ENCODE measurements around the gene SKI. TPM values are rescaled to one million over a fixed set of nuclear protein-coding genes. Genes with fewer than 3 reads are reported as not detected.
"Not testable (repeated sequence)": the region's sequence is repeated elsewhere in the genome, so short reads cannot be mapped to it uniquely, and the experiment has no call there.

The SKI gene
- total RNA-seq, 2 experiments from 2014 or later = 29.9 to 30.2 TPM

- ChIA-PET CTCF (no interaction called here), POLR2A (no interaction called here)
Measured at GRCh38 chr1:2248854-2249558, 20.9 kb downstream of the SKI start.

DNA sequence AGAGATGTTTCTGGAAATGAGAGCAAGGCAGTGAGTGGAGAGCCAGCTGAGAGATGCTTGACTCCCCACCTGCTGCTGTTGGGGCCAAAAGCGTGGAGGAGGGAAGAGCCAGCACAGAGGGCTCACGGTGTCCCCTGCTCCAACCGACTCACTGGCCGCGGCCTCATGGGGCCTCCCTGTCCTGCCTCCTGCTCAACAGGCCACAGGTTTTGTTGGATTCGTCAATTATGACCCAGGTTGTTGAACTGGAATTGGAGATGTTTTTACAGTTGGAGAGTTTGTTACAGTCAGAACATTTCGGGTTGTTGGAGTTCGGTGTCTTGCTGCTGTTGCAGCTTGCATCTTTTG, 21.4 kb downstream of the SKI start:
- CTCF ChIA-PET = no interaction called here

DNA sequence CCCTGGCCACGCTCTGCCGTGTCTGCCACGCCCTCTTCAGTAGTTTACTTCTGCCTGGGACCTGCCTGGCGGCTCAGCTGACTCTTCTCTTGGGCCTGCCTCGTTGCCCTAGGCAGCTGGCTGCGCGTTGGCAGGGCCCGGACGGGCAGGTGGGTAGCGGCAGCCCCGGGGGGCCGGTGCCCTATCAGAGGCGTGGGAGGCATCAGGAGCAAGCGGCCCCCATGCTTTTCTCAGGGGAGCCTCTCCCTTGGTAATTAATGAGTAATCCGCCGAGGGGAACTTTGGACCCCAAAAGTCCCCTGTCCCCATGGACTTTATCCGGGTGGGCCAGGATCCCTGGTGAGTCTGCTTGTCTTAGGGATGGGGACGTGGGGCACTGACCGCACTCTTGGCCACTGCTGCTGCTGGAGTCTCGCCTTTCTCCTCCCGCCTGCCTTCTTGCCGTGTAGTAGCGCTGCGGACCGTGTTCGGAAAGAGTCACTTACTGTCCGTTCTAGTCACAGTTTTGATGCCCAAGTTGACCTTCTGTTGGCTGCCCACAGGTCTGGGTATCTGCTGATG, 22.7 kb downstream of the SKI start:
- CTCF ChIA-PET = no interaction called here
- POLR2A ChIA-PET = no interaction called here

More for the DNA sequence above, 21.4 kb downstream of the SKI start:
- POLR2A ChIA-PET = no interaction called here

GRCh38 chr1:2251363-2251762, 23.2 kb downstream of the SKI start:
- POLR2A ChIA-PET = no interaction called here
- CTCF ChIA-PET = interaction anchor here (1.5 kb wide), 1 partner anchor 130 kb away, joined by 3 read pairs; no protein-coding TSS in a partner anchor

DNA sequence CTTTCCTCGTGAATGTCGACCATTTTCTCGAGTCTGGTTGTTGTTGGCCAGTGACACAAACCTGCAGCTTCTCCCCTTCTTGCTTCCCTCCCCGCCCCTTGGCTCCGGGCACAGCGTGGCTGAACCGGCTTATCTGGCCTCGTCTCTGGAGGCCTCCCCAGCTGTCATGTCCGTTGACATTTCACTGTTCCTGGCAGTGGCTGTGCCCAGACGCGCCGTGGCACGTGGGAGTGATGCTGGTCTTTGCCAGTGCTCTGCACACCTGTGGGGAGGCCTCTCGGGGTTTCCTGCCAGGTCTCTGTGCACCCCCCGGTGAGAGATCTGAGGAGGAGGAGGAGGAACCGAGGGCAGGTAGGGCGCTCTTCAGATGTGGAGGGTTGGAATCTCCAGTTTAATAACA, 23.7 kb downstream of the SKI start:
- ChIA-PET CTCF (interaction anchor here (1.0 to 1.5 kb wide), 2 partner anchors 14 to 130 kb away, joined by 3 read pairs; no protein-coding TSS in a partner anchor), POLR2A (no interaction called here)

DNA sequence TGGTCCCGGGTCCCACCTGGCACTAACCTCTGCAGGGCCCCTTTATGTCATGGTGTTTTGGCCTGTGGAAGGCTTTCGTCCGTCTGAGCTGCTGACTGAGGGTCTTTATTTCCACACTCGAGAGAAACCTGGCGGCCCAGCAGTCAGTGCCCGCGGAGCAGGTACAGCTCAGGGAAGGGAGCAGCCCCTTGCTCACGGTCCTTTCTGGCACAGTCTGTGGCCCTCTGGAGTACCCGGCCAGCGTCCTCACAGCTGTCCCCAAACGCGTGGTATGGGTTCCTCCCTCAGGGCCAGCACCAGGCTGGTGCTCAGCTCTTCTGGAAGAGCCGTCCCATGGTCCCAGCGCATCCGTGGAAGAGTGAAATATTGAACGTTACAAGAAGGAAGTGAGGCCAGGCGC, 24.3 kb downstream of the SKI start:
- ChIA-PET POLR2A (no interaction called here), CTCF (interaction anchor here (1.0 to 1.5 kb wide), 2 partner anchors 15 to 129 kb away, joined by 3 read pairs; no protein-coding TSS in a partner anchor)

DNA sequence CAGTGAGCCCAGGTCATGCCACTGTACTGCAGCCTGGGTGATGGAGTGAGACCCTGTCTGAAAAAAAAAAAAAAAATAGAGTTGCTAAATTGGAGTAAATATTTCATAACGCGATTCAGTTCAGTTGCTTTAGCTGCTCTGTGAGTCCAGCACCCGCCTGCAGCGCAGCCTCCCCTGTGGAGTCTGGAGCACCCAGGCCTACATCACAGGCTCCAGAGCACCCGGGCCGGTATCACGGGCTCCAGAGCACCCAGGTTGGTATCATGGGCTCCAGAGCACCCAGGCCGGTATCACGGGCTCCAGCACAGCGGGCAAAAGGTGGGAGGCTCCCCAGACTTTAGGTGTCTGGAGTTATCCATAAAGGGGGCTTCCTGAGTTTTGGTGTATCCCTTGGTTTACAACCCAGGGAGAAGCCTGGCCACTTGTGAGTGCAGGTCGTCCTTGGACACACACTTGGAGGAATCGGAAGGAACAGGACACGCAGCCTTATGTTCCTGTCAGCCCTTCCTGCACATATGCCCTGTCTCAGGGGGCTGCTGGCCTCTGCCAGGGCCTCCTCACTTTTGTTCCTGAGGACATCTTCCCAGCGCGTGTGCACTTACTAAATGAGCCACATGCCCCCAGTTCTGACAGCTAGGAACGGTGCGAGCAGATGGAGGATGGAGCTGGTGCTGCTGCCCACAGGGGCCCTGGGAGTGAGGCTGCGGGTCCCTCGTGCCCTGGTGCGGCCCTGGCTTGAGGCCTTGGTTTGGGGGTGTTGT, 25.1 kb downstream of the SKI start:
- ChIA-PET CTCF (interaction anchor here (1.0 to 1.5 kb wide), 3 partner anchors 16 to 128 kb away, joined by 3 read pairs; no protein-coding TSS in a partner anchor), POLR2A (no interaction called here)

GRCh38 chr1:2253797-2254480, 25.8 kb downstream of the SKI start:
- POLR2A ChIA-PET = no interaction called here
- CTCF ChIA-PET = interaction anchor here (1.5 to 2.4 kb wide), 2 partner anchors 21 to 59 kb away, joined by 3 to 8 read pairs; no protein-coding TSS in a partner anchor

- ChIA-PET POLR2A (interaction anchor here (1.5 to 2.0 kb wide), 3 partner anchors 26 to 136 kb away, joined by 3 to 8 read pairs (median 4); partner anchors contain the start of genes MORN1 and RER1), CTCF (interaction anchor here (0.9 to 2.4 kb wide), 6 partner anchors 14 to 60 kb away, joined by 3 to 9 read pairs (median 5); partner anchors contain the start of gene FAAP20)
Measured at GRCh38 chr1:2255047-2255419, 26.9 kb downstream of the SKI start.

DNA sequence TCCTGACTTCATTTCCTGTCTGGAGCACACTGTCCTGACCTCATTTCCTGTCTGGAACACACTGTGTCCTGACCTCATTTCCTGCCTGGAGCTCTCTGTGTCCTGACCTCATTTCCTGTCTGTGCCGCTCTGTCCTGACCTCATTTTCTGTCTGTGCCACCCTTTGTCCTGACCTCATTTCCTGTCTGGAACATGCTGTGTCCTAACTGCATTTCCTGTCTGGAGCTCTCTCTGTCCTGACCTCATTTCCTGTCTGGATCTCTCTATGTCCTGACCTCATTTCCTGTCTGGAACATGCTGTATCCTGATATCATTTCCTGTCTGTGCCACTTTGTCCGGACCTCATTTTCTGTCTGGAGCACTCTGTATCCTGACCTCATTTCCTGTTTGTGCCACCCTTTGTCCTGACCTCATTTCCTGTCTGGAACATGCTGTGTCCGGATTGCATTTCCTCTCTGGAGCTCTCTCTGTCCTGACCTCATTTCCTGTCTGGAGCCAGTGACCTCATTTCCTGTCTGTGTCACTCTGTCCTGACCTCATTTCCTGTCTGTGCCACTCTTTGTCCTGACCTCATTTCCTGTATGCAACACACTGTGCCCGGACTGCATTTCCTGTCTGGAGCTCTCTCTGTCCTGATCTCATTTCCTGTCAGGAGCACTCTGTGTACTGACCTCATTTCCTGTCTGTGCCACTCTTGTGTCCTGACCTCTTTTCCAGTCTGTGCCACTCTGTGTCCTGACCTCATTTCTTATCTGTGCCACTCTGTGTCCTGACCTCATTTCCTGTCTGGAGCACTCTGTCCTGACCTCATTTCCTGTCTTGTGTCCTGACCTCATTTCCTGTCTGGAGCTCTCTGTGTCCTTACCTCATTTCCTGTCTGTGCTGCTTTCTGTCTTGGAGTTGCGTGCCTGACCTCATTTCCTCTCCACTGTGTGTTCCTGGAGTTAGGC, 27.6 kb downstream of the SKI start:
- CTCF ChIA-PET = interaction anchor here (0.9 to 2.4 kb wide), 9 partner anchors 15 to 206 kb away, joined by 3 to 9 read pairs (median 3); partner anchors contain the start of genes FAAP20 and PRKCZ
- POLR2A ChIA-PET = interaction anchor here (0.6 to 2.0 kb wide), 8 partner anchors 21 to 330 kb away, joined by 3 to 8 read pairs (median 4); partner anchors contain the start of genes MORN1 and RER1

- CTCF ChIA-PET = interaction anchor here (1.1 to 2.4 kb wide), 6 partner anchors 23 to 207 kb away, joined by 3 to 9 read pairs (median 6); partner anchors contain the start of genes FAAP20 and PRKCZ
- POLR2A ChIA-PET = interaction anchor here (0.8 to 2.0 kb wide), 7 partner anchors 21 to 135 kb away, joined by 3 to 8 read pairs (median 4); partner anchors contain the start of genes MORN1 and RER1
Measured at GRCh38 chr1:2256435-2257244, 28.5 kb downstream of the SKI start.

GRCh38 chr1:2257245-2257627, 29.1 kb downstream of the SKI start:
- ChIA-PET POLR2A (no interaction called here), CTCF (interaction anchor here (1.6 kb wide), 1 partner anchor 207 kb away, joined by 3 read pairs; the partner anchor contains the start of gene PRKCZ)

DNA sequence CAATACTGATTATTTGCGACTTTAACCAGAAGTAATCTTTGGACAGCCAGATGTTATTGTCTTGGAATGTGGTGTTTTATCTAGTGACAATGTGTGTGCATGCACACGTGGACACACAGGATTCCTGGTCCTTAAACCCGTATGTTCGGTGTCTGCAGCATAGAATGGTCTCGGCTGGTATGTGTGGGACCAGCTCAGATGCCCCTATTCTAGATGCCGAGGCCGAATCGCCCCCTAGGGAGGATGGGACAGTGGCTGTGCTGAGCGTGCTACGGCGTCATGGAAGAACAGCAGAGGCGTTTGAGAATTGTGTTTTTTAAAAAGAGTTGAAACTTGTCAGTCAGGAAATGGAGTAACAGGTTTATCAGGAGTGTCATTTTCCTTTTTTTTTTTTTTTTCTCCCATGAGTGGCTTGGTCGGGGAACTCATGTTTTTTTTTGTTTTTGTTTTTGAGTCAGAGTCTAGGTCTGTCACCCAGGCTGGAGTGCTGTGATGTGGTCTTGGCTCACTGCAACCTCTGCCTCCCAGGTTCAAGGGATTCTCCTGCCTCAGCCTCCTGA, 30.1 kb downstream of the SKI start:
- ChIA-PET POLR2A (no interaction called here), CTCF (interaction anchor here (1.5 to 1.6 kb wide), 2 partner anchors 63 to 124 kb away, joined by 3 to 4 read pairs; partner anchors contain the start of gene FAAP20)

- POLR2A ChIA-PET = no interaction called here
- CTCF ChIA-PET = interaction anchor here (1.5 to 1.6 kb wide), 2 partner anchors 64 to 123 kb away, joined by 3 to 4 read pairs; partner anchors contain the start of gene FAAP20
Measured at GRCh38 chr1:2258996-2259395, 30.9 kb downstream of the SKI start.

DNA sequence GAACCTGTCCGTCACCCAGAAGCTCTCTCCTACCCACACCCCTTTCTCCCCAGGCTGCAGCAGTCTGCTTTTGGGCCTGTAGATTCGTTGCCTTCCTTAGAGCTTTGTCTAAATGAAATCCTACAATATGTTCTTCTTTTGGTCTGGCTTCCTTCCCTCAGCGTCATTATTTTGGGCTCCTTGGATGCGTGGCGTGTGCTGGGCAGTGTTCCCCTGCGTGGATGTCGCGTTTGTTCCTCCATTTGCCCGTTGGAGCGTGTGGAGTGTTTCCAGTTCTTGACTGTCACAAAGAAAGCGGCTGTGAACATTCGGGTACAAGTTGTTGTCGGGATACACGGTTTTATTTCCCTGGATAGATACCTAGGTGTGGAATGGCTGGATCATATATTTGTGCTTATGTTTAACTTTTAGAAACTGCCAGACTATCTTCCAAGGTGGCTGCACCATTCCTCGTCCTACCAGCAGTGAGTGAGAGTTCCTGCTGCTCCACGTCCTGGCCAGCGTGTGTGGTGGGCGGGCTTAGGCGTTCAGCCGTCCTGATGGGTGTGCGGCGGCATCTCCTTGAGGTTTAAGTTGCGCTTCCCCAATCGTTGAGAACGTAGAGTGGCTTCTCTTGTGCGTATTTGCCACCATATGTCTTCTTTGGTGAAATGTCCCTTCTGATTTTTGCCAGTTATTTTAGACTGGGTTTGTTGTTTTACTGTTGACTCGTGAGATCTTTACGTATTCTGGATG, 31.7 kb downstream of the SKI start:
- ChIA-PET CTCF (interaction anchor here (1.5 to 1.6 kb wide), 2 partner anchors 65 to 122 kb away, joined by 3 to 4 read pairs; partner anchors contain the start of gene FAAP20), POLR2A (no interaction called here)

DNA sequence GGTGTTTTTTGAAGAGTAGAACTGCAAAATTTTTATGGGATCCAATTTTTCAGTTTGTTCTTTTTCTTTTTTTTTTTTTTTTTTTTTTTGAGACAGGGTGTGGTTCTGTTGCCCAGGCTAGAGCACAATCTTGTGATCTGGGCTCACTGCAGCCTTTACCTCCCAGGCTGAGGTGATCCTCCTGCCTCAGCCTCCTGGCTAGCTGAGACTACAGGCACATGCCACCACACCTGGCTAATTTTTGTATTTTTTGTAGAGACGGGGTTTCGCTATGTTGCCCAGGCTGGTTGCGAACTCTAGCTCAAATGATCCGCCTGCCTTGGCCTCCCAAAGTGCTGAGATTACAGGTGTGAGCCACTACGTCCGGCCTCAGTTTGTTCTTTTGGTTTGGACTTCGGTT, 32.4 kb downstream of the SKI start:
- CTCF ChIA-PET, POLR2A ChIA-PET: not testable (repeated sequence)

Data from activated CD8-positive, alpha-beta memory T cell treated with anti-CD3 and anti-CD28 coated beads for 36 hours (primary cell).